NCI-H1436 treated with DMSO at 0.1 percent for 48 hours (cell line): Measurements from ENCODE around the gene WDHD1.
"Not testable (repeated sequence)": the region's sequence is repeated elsewhere in the genome, so short reads cannot be mapped to it uniquely, and the experiment has no call there.

Experiments used
- DNase-seq: peaks from one replicate; lab custom pipeline; 2025; lab: John Stamatoyannopoulos, UW

The WDHD1 gene

GRCh38 chr14:55048900-55049436 is 22.1 kb upstream of the WDHD1 start:
- no peak for DNase-seq

- DNase-seq, result no peak
Measured at GRCh38 chr14:55047301-55048053, 20.6 kb upstream of the WDHD1 start.

DNA sequence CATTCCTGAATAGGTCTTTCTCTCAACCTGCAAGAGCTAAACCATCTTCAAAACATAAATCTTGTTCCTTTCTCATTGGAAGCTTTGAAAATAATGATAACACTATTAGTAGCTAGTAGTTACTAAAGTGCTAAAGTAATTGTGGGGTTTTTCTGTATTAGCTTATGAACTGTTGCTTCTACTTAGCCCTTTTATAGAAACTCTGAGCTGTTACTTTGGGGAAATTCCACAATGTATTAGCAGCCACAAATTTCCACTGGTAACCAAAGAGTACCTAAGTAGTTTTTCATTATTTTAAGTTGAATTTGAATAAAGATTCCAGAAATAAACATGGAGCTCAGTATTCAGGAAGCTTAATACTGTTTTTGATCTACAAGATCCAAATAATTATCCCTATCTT is 18.2 kb upstream of the WDHD1 start:
- no peak for DNase-seq

DNA sequence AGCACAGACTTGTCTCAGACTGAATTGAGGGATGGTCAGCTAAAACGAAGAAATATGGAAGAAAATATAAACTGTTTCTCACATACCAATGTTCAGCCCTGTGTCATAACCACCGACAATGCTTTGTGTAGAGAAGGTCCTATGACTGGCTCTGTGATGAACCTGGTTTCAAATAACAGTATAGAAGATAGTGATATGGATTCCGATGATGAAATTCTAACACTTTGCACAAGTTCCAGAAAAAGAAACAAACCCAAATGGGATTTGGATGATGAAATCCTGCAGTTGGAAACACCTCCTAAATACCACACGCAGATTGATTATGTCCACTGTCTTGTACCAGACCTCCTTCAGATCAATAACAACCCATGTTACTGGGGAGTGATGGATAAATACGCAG is 16.6 kb upstream of the WDHD1 start:
- no peak for DNase-seq

DNA sequence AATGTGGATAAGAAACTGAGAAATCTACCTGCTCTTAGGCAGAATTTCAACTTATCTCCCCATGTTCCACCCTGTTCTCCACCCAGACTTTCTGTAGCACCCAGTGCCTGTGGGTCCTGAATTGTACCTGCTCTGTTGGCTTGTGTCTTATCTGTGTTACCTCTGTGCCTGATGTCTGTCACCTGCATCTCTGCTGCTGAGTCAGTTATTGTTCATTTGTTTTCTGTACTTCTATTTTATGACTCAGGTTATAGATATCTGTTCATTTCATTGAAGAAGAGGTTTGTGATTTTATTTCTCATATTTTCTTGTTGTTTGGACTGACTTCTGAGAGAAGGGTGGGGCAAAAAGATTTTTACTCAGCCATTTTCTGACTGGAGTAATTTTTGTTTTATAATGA is 11.8 kb upstream of the WDHD1 start:
- no peak for DNase-seq

DNA sequence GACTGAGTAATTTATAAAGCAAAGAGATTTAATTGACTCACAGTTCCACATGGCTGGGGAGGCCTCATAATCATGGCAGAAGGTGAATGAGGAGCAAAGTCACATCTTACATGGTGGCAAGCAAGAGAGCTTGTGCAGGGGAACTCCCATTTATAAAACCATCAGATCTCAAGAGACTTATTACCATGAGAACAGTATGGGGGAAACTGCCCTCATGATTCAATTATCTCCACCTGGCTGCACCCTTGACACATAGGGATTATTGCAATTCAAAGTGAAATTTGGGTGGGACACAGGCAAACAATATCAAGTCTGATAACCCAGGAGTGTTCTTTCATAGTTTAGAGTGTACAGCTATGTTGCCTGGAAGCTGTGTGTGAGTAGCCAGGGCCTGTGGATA is 11.1 kb upstream of the WDHD1 start:
- not testable (repeated sequence) for DNase-seq

- no peak for DNase-seq
Measured at GRCh38 chr14:55031190-55031589, 4.3 kb upstream of the WDHD1 start.

DNA sequence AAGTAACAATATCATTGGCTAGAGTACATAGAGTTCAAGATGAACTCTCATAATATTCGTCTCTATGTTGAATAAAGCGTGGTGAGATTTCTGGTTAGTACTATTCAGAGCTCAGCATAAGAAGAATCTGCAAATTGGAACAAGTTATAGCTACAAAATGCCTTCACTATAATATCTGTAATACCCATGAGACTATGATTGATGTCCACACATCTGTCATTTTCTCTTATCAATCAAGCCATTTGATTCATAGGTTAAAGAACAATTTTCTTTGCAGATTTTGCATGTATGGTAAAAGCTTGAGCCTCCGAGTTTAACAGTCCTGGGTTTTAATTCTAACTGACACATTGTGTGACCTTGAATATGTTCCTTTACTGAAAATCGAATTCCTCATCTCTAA is 1.6 kb upstream of the WDHD1 start:
- no peak for DNase-seq

GRCh38 chr14:55028066-55028465 is 1.2 kb upstream of the WDHD1 start:
- no peak for DNase-seq

GRCh38 chr14:55026441-55026792 is 482 bp downstream of the WDHD1 start:
- DNase-seq, result no peak

- DNase-seq, result no peak
Measured at GRCh38 chr14:55025948-55026347, 951 bp downstream of the WDHD1 start.

- DNase-seq, result not testable (repeated sequence)
Measured at GRCh38 chr14:55024365-55024764, 2.5 kb downstream of the WDHD1 start.

GRCh38 chr14:55019968-55020554 is 6.8 kb downstream of the WDHD1 start:
- no peak for DNase-seq

DNA sequence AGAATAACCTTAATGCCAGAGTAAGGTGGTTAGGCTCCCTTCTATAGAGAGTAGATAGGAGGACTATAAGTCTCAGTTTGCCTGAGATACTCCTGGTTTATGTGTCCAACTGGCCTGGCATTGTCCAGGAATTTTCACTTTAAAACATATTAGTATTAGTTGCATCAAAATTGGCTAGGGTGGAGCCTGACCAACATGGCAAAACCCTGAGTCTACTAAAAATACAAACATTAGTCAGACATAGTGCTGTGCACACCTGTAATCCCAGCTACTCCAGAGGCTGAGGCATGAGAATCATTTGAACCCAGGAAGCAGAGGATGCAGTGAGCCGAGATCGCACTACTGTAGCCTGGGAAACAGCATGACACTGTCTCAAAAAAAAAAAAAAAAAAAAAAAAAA is 11.9 kb downstream of the WDHD1 start:
- DNase-seq, result no peak

DNA sequence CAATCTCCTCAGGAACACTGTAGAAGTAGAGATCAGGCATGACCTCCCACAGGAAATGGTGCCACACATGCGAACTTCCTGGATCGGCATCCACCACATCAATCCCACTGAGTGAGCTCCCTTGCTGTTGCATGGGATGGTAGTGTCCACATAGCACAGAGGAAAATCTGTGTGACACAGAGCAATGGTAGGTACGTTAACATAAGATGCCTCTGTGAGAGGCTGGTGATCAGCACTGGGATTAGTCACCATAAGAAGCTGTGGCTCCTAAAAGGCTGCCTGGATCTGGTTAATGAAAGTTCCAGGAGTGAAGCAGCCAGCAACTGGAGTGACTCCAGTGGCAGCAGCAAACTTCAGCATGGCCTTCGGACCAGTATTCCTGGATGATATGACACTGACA is 21.8 kb downstream of the WDHD1 start:
- no peak for DNase-seq

DNA sequence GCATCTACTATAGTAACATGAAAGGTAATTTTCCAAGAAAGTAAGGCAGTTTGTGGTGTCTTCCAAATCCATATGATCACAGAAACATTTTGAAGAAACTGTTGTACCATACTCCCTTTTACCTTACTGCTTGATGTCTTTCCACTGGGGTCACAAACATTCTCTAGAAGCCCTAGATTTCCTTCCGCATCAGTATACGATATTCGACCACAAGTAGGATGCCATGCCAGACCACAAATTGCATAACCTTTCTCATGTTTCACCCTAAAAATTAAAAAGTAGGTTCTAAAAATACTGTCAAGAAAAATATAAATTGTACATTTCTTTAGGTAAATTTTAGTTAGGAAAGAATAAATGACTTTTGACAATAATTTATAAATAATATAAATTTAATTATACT is 26.5 kb downstream of the WDHD1 start:
- no peak for DNase-seq

- DNase-seq, result no peak
Measured at GRCh38 chr14:54985156-54985555, 41.7 kb downstream of the WDHD1 start.

DNA sequence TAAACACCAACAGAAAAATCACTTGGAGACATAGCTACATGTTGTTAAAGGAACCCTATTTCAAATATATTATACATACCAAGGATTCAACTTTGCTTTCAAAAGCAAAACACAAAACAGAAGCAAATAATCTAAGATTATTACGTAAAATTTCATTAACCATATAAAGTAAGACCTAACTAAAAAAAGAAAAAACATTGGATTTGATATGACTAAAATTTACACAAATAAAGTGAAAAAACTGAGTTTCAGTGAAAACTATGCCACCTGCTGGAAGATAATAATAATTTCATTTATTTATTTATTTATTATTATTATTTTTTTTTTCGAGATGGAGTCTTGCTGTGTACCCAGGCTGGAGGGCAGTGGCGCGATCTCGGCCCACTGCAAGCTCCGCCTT is 45.2 kb downstream of the WDHD1 start:
- no peak for DNase-seq

DNA sequence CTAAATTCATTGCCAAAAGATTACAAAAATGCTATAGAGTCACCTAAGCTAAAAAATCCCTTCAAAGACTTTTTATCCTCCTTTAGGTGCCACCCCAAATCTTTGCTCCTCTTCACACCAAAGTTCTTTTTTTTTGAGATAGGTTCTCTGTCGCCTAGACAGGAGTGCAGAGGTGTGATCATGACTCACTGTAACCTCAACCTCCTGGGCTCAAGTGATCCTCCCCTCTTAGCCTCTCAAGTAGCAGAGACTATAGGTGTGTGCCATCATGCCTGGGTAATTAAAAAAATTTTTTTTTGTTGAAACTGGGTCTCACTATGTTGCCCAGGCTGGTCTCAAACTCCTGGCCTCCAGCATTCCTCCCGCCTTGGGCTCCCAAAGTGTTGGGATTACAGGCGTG is 47.9 kb downstream of the WDHD1 start:
- no peak for DNase-seq

DNA sequence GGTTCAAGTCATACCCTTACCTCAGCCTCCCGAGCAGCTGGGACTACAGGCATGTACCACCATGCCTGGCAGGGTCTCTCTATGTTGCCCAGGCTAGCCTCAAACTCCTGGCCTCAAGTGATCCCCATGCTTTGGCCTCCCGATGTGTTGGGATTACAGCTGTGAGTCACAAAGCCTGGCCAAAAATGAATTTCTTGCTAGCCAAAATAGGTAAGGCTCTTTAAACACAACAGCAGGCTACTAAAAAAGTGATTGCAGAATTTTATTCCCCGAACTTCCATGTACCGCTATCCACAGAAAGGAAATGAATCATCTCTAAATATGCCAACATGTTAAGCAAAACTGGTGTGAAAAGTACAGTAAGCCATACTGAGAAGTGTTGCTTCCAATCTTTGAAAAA is 50.6 kb downstream of the WDHD1 start:
- DNase-seq, result no peak

DNA sequence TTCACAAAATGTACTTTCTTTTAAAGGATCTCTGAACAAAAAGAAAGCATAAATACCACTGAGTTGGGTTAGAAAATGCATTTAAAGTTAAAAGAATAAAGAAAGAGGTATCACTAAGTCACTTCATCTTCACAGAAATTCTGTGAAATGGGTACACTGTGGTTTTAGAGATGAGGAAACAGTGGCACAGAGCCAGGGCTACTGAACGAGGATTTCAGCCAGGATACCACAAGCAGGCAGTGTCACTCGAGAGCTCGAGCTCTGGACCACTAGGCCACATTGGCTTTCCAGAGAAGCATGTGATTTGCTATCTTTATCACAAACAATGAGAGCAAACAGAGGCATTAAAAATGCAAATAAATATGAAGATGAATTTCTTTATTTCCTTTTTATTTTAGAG is 51.0 kb downstream of the WDHD1 start:
- DNase-seq, result no peak

DNA sequence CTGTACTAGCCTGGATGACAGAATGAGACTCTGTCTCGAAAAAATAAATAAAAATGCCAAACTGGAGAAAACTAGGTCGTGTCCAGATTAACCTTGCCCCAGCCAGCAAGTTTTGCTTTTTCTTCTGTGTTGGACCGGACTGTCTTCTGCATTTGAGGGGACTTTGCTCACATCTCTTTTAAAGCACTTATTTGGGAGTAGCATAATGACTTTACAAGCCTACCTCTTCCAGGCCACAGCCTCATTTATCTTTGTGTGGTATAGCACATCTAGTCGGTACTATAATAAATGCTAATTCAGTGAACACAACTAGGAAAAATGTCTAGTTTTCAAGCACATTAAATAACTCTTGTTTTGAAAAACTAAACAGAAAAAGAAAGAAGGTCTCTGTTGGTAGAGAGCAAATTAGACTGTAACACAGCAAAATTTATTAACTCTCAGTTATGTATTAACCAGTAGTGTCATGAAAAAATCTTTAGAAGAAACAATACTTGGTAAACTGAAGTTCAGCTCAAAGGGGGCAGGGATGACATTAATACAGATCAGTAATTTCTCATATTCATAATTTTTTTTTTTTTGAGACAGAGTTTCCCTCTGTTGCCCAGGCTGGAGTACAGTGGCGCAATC is 52.0 kb downstream of the WDHD1 start:
- DNase-seq, result no peak

DNA sequence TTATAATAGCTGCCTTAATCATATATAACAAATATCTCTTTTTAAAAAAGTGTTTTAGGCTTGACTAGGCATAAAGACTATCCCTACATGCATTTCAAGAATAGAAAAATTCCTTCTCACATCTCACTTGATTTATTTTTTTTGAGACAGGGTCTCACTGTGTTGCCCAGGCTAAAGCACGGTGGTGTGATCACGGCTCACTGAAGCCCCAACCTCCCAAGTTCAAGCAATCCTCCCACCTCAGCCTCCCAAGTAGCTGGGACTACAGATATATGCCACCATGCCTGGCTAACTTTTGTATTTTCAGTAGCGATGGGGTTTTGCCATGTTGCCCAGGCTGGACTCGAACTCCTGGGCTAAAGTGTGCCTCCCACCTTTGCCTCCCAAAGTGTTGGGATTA is 59.4 kb downstream of the WDHD1 start:
- no peak for DNase-seq
